HG02870 (cell line): ENCODE measurements around the gene PSMB2.
"Not testable (repeated sequence)": the region's sequence is repeated elsewhere in the genome, so short reads cannot be mapped to it uniquely, and the experiment has no call there.

Experiments used
- ATAC-seq: cut with Tn5 transposase; IDR thresholded peaks from one replicate; pipeline ENCODE4 v1.9.1; 2021; ENCODE audit warnings: mild to moderate bottlenecking, moderate library complexity; ENCODE audit not compliant: unreplicated experiment

PSMB2 gene

DNA sequence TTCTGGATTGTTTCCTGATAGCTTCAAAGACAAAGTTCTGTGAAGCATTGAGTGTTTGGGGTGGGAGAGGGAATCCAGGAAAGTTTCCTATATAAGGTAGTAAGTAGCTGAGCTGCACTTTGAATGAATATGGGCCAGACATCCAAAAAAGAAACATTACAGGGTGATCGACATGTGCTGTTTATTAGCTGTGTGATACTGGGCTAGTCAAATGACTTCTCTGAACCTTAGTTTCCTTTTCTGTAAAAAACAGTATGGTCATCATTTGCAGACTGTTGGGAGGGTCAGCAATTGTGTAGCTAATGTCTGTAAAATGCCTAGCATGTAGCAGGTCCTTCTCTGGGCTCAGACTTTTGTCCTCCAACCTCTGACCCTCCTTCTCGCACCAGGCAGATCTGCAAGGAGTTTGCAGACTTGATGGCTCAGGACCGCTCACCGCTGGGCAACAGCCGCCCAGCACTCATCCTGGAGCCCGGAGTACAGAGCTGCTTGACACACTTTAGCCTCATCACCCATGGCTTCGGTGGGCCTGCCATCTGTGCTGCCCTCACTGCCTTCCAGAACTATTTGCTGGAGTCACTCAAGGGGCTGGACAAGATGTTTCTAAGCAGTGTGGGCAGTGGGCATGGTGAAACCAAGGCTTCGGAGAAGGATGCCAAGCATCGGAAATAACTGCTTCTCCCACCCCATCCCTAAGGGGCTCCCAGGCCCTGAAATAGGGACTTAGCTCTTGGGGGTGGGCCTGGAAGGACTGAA is 47.1 kb downstream of the PSMB2 start:
- ATAC-seq, result no peak

DNA sequence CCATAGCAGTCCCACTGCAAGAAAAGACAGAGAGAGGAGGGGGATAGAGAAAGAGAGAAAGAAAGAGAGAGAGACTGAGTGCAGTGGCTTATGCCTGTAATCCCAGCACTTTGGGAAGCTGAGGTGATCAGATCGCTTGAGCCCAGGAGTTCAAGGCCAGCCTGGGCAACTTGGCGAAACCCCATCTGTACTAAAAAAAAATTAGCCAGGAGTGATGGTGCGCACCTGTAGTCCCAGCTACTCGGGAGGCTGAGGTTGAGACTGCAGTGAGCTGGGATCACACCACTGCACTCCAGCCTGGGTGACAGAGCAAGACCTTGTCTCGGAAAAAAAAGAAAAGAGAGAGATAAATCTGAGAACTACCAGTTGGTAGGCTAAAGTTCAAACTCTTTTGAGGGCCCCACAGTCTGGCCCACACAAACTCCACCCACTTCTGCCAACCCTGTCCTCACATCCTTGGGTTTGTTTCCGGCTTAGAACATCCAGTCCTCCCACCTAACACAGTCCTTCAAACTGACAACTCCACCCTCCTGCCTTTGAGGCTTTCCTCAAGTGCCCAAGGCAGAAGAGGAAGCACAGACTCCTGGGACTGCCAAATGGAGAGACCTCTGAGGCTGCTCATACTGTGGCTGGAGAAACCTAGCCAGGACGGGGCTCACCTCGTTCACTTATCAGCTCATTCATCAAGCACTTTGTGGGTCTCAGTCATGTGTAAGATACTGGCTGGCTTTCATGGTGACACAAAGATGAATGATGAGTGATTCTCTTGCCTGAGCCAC is 48.1 kb downstream of the PSMB2 start:
- ATAC-seq, result no peak

DNA sequence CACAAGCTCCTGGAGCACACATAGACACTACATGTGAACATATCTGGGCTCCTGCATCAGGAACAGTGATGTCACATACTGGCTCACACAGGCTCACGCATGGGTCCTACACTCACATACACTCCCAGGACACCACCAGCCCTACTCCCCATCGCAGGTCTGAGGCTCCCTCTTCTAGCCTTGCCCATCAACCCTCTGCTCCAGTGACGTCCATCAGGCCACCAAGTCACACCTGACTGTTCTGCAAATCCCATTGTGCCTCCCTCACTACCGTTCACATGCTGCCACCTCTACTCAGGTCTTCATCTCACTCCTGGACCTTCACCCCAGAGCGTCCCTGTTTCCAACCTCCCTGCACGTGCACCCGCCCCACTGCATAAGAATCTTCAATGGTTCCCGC is 50.1 kb downstream of the PSMB2 start:
- no peak for ATAC-seq

DNA sequence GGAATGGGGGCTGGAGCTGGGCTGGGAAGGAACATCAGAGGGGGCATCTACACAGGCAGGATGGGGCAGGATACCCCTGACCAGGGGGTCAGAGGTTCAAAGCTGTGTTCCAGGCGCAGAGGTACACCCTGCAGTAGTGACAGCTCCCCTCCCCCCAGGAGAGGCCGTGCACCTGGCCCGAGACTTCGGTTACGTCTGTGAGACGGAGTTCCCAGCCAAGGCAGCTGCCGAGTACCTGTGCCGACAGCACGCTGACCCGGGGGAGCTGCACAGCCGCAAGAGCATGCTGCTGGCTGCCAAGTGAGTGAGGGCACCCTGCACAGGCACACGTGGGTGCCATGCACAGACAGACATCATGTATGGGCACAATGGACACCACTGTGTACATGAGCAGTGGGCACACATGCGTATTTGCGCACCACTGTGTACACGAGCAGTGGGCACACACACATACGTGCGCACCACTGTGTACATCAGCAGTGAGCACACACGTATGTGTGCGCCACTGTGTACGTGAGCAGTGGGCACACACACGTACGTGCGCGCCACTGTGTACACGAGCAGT is 50.8 kb downstream of the PSMB2 start:
- ATAC-seq, result no peak

DNA sequence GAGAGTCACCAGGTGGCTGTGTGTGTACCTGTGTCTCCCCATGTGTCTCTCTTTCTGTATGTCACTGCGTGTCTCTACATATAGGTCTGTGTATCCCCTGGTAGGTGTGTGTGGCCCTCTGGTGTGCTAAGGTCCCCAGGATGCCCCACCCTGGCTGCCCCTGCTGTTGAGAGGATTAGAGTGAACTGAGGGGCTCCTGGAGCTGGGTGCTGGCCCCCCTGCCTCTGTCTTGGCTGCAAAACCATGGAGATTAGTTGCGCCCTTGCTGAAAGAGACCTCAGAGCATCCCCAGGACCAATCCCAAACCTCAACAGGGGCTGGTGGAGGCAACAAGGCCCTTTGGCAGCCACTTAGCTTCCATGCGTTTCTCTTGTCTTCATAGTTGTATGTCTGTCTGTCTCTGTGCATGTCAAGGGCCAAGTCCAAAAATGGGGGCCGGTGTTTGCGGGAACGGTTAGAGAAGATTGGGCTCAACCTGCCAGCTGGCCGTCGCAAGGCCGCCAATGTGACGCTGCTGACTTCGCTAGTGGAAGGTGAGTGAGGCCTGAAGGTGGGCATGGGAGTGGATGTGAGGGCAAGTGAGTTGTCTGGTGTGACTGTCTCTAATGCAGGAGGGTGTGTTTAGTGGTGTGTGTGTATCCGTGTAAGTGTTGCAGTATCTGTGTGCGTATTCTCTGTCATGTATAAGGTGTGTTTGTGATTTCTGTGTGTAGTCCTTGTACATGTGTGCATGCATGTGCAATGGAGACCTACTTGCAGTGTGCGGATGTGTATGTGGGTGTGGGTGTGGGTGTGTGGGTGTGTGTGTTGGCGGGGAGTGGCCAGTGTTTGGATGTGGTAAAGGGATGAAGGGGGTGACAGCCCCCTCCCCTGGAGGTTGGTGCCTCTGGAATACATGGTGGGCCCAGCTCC is 51.6 kb downstream of the PSMB2 start:
- no peak for ATAC-seq

DNA sequence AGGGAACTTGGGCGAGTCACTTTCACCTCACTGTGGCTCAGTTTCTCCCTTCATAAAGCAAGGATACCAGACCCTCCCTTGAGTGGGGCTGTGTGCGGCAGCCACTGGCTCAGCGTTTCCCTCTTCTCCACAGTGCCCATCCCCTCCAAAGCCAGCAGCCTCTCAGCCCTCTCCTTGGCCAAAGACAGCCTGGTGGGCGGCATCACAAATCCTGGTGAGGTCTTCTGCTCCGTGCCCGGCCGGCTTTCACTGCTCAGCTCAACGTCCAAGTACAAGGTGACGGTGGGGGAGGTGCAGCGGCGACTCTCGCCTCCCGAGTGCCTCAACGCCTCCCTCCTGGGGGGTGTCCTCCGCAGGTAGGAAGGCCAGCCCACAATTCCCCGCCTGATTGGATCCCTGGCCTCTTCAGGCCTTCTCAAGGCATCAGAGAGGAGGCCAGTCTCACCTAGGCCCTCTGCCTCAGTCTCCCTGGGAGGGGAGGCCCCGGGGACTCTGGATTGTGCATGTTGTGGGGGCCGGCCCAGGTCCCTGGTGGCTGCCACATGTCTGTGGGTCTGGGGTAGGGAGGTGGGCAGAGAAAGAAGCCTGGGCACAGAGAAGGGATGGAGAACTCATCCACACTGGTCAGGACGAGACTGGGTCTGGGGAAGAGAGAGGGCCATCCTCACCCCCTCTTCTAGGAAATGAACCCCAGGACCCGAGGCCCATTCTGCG is 53.0 kb downstream of the PSMB2 start:
- ATAC-seq, result no peak

DNA sequence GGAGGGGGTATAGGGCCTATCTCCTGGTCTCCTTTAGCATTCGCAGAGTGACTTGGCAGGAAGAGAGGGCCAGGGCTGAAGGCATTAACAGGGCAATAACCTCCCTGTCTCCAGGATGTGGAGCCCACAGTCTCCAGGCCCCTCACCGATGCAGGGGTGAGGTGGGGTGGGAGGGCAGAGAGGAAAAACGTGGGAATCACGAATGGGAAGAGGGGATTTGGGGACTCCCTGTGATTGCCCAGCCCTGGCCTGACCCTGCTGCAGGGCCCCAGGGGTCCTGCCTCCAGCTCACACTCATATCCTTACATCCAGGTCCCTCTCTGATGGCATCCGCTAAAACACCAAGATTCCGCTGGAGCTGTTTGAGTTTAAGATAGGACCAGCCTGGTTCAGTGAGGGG is 53.6 kb downstream of the PSMB2 start:
- ATAC-seq, result no peak

DNA sequence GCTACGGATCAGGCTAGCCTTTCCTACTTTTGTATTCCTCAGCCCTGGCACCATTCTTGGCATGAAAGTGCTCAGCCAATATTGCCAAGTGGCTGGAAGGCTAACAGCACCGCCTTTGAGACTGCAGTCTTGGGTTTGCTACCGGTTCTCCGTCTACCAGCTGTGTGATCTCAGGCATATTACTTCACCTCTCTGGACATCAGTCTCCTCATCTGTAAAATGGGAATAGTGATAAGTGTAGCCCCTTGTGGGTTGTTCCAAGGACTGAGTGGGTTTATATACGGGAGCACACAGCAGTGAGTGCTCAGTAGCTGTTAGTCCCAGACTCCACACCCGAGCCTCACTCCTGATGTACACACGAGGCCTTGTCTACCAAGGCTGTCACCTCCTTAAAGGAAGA is 54.5 kb downstream of the PSMB2 start:
- ATAC-seq, result no peak

DNA sequence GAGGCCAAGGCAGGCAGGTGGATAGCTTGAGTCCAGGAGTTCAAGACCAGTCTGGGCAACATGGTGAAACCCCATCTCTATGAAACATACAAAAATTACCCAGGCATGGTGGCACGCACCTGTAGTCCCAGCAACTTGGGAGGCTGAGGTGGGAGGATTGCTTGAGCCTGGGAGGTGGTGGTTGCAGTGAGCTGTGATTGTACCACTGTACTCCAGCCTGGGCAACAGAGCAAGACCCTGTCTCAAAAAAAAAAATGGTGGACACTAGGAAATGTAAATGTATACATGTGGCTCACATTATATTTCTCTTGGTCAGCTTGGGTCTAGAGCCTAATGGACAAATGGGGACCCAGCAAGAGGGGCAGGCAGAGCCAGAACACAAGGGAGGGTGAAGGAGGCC is 55.5 kb downstream of the PSMB2 start:
- ATAC-seq, result not testable (repeated sequence)

DNA sequence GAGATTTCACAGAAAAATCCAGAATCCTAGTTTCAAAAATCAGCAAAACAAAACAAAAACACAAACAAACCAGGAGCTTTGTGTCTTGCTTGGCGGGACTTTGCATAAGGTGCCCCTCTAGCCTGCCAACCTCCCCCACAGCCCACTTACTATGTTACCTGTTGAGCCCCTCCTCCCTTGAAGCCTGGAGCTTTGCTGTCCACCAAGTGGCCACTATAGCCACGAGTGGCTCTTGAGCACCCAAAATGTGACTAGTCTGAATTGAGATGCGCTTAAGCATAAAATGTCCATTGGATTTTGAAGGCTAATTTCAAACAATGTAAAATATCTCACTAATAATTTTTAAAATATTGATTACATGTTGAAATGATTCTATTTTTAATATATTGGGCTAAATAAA is 56.0 kb downstream of the PSMB2 start:
- ATAC-seq, result no peak

DNA sequence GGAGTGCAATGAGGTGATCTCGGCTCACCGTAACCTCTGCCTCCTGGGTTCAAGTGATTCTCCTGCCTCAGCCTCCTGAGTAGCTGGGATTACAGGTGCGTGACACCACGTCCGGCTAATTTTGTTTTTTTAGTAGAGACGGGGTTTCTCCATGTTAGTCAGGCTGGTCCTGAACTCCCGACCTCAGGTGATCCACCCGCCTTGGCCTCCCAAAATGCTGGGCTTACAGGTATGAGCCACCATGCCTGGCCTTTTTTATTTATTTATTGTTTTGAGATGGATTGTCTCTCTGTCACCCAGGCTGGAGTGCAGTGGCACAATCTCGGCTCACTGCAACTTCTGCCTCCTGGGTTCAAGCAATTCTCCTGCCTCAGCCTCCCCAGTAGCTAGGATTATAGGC is 59.7 kb downstream of the PSMB2 start:
- not testable (repeated sequence) for ATAC-seq

DNA sequence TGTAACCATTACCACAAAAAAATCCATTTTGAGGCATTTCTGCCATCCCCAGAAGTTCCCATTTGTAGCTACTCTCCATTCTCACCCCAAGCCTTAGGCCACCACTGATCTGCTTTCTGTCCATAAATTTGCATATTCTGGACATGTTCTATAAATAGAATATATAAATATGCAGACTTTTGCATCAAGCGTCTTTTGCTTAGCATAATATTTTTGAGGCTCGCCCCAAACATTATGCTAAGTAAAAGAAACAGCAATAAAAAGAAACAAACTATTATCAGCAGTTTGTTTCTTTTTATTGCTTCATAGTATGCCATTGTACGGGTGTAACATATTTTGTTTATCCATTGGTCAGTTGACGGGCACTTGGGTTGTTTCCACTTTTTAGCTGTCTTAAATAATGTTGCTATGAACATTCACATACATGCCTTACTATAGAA is 60.4 kb downstream of the PSMB2 start:
- no peak for ATAC-seq

DNA sequence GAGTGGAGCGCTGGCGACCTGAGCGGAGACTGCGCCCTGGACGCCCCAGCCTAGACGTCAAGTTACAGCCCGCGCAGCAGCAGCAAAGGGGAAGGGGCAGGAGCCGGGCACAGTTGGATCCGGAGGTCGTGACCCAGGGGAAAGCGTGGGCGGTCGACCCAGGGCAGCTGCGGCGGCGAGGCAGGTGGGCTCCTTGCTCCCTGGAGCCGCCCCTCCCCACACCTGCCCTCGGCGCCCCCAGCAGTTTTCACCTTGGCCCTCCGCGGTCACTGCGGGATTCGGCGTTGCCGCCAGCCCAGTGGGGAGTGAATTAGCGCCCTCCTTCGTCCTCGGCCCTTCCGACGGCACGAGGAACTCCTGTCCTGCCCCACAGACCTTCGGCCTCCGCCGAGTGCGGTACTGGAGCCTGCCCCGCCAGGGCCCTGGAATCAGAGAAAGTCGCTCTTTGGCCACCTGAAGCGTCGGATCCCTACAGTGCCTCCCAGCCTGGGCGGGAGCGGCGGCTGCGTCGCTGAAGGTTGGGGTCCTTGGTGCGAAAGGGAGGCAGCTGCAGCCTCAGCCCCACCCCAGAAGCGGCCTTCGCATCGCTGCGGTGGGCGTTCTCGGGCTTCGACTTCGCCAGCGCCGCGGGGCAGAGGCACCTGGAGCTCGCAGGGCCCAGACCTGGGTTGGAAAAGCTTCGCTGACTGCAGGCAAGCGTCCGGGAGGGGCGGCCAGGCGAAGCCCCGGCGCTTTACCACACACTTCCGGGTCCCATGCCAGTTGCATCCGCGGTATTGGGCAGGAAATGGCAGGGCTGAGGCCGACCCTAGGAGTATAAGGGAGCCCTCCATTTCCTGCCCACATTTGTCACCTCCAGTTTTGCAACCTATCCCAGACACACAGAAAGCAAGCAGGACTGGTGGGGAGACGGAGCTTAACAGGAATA is 64.0 kb downstream of the PSMB2 start:
- ATAC-seq, result no peak

DNA sequence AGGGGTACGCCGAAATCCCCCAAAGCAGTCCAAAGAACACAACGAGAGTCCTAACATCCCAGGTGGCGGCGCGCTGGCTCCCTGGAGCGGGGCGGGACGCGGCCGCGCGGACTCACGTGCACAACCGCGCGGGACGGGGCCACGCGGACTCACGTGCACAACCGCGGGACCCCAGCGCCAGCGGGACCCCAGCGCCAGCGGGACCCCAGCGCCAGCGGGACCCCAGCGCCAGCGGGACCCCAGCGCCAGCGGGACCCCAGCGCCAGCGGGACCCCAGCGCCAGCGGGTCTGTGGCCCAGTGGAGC is 64.6 kb downstream of the PSMB2 start:
- not testable (repeated sequence) for ATAC-seq

DNA sequence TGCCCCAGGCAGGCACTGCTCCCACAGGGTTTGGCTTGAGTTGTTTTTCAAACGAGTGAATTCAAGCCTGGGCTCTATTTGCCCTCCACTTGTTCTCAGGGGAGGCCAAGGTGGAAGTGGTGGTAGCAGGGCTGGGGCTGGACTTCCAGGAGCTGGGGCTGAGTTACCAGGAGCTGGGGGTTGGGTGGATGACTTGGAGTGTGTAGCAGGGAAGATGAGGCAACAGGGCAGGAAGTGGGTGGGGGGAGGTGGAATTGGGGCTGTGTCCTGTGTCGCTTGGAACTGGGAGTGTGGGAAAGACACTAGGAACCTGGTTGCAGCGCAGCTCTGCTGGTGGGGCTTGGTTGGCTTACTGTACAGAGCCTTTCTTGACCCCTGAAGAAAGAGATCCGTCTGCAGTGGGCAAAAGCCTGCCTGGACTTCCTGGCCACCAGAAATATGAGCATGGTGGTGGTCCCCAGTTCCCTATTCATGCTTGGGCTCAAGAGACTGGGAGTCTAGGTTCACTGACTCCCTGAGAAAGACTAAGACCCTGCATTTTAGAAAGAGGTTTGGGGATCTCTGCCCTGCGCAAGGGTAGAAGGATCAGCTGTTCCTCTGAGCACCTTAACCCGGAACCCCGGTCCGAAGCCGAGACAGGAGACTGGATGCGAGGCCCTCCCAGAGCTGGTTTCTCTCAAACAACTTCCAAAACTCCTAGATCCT is 65.1 kb downstream of the PSMB2 start:
- no peak for ATAC-seq

DNA sequence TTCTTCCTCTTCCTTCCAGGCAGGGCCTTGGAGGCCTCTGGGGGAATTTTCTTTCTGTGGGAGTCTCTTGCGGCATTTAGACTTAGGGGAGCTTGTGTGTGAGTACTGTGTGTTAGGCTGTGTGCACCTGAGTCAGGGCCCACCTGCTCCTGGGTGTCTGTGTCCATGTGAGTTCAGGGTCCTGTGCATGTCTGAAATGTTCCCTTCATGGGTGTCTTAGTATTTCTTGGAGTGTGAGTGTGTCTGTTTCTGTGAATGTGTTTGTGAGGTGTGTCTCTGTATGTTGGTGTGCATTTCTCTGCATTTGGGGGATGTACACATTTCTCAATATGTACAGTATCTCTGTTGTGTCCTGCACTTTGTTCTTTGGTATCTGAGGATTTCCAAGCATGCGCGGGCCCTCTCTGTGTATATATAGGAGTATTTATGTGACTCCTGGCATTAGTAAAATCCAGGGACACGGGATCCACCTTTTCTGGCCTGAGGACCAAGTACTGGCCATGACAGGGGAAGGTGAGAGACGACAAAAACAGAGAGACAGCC is 65.8 kb downstream of the PSMB2 start:
- no peak for ATAC-seq

DNA sequence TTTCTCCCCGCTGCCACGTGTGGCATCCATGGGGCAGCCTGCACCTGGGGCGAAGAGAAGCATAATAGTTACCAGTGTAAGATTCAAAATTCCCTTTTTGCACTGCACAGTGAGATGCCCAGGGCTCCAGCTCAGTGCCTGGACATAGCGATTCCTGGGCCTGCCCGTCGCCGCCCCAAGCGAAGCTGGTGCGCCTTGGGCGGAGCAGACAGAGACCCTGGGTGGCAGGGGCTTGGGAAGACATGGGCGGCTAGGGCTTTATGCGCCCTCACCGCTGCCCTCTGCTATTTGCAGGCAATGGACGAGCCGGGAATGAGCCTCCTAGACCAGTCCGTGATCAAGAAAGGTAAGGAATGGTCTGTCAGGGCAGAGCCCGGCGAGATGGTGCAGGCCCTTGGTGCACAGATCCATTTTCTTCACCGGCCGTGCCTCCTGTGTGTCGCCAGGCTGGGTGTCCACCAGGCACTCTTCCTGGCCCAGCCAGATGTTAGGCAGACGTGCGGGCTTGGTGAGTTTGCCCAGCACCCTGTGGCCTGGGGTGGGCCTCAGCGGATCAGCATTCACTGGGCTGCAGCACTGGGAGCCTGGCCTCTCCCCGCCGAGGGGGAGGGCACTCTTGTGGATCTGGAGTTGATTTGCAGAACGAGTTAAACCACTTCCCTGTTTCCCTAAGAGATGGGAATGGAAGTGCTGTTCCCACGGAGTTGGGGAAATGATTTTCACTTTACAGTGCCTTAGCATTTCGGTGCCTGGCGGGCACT is 66.5 kb downstream of the PSMB2 start:
- no peak for ATAC-seq

DNA sequence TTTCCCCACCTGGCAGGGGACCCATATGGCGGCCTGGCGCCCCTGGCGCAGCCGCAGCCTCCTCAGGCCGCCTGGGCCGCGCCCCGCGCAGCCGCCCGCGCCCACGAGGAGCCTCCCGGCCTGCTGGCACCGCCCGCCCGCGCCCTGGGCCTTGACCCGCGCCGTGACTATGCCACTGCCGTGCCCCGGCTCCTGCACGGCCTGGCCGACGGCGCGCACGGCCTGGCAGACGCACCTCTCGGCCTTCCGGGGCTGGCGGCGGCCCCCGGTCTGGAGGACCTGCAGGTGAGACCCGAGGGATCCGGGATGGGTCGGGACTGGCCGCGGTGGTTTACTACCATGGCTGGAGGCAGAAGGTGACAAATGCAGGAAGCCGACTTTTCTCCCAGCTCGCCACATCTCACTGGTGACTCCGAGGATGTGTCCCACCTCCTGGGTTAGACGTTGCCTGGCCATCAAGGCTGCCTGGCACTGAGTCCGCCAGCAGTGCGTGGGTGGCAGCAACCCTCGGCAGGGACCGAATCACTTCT is 67.1 kb downstream of the PSMB2 start:
- ATAC-seq, result no peak
